GM06990 (cell line): Measurements from ENCODE around the gene KLHL29.

ENCODE experiments used
- DNase-seq: peaks from one replicate; pipeline ENCODE4 v3.0.0-alpha.2; 2011; ENCODE audit not compliant: insufficient read length; ENCODE audit errors: extremely low read depth
- H3K27me3 ChIP-seq: replicated peaks from 2 replicates; pipeline ENCODE4 v1.6.0; 2011; ENCODE audit warnings: low read length; ENCODE audit not compliant: control insufficient read depth, insufficient read depth
- H3K36me3 ChIP-seq: 2 replicates; pipeline ENCODE4 v1.5.1; 2011; ENCODE audit warnings: low read length; ENCODE audit not compliant: control insufficient read depth, insufficient read depth
- H3K4me3 ChIP-seq: replicated peaks from 2 replicates; pipeline ENCODE4 v1.5.1; 2011; ENCODE audit warnings: low read depth, mild to moderate bottlenecking, control low read depth, low read length
- CTCF ChIP-seq: IDR thresholded peaks from 2 replicates; pipeline ENCODE4 v1.5.1; 2011; ENCODE audit warnings: low read length, control low read depth, mild to moderate bottlenecking, inconsistent platforms; ENCODE audit not compliant: insufficient read depth, poor library complexity, severe bottlenecking

KLHL29 gene

GRCh38 chr2:23464156-23464555, 79.2 kb downstream of the KLHL29 start:
- TF ChIP-seq CTCF: no peak
- H3K27me3 ChIP-seq: no peaks in the 10 kb centered on the region
- DNase-seq: no peak
- H3K36me3 ChIP-seq: no peaks in the 10 kb centered on the region
- H3K4me3 ChIP-seq: no peak overlapping the region

GRCh38 chr2:23464905-23465537, 80.0 kb downstream of the KLHL29 start:
- no peak for TF ChIP-seq CTCF
- Histone ChIP-seq H3K36me3 (no peaks in the 10 kb centered on the region), H3K27me3 (no peaks in the 10 kb centered on the region), H3K4me3 (no peak overlapping the region)
- no peak for DNase-seq

GRCh38 chr2:23465936-23466335, 81.0 kb downstream of the KLHL29 start:
- no peak for DNase-seq
- no peak for TF ChIP-seq CTCF

GRCh38 chr2:23467618-23468017, 82.6 kb downstream of the KLHL29 start:
- Histone ChIP-seq H3K27me3 (no peaks in the 10 kb centered on the region), H3K36me3 (no peaks in the 10 kb centered on the region), H3K4me3 (no peak overlapping the region)
- TF ChIP-seq CTCF: no peak
- no peak for DNase-seq

More at GRCh38 chr2:23465936-23466335, 81.0 kb downstream of the KLHL29 start:
- Histone ChIP-seq H3K4me3 (no peak overlapping the region), H3K27me3 (no peaks in the 10 kb centered on the region), H3K36me3 (no peaks in the 10 kb centered on the region)

GRCh38 chr2:23468474-23469141, 83.6 kb downstream of the KLHL29 start:
- Histone ChIP-seq H3K36me3 (no peaks in the 10 kb centered on the region), H3K4me3 (no peak overlapping the region), H3K27me3 (no peaks in the 10 kb centered on the region)
- DNase-seq: no peak
- TF ChIP-seq CTCF: no peak
